HG02571 (cell line): Measurements from ENCODE around the gene ZNF512.
"Not testable (repeated sequence)": the region's sequence is repeated elsewhere in the genome, so short reads cannot be mapped to it uniquely, and the experiment has no call there.

Source experiments
- ATAC-seq: cut with Tn5 transposase; IDR thresholded peaks from one replicate; pipeline ENCODE4 v1.9.1; 2021; ENCODE audit warnings: mild to moderate bottlenecking, moderate library complexity; ENCODE audit not compliant: unreplicated experiment

The ZNF512 gene

GRCh38 chr2:27582695-27583389 is at the start of gene ZNF512:
ZNF512 (plus strand) TSS chr2:27583042; CDS start chr2:27583113, 71 bp downstream.
- peak; percentile 90 for ATAC-seq

- ATAC-seq, result no peak
These were observed 45.6 kb upstream of the ZNF512 start for GRCh38 chr2:27537287-27537686.

GRCh38 chr2:27538839-27539450 is 43.9 kb upstream of the ZNF512 start:
- not testable (repeated sequence) for ATAC-seq

- ATAC-seq, result not testable (repeated sequence)
These were observed 43.2 kb upstream of the ZNF512 start for GRCh38 chr2:27539649-27540048.

- no peak for ATAC-seq
These were observed 38.6 kb upstream of the ZNF512 start for GRCh38 chr2:27544143-27544821.

GRCh38 chr2:27545348-27546141 is 37.3 kb upstream of the ZNF512 start:
- no peak for ATAC-seq

GRCh38 chr2:27549303-27549702 is 33.5 kb upstream of the ZNF512 start:
- ATAC-seq, result no peak

GRCh38 chr2:27551514-27551913 is 31.3 kb upstream of the ZNF512 start:
- no peak for ATAC-seq

GRCh38 chr2:27552941-27553340 is 29.9 kb upstream of the ZNF512 start:
- no peak for ATAC-seq

- not testable (repeated sequence) for ATAC-seq
These were observed 28.4 kb upstream of the ZNF512 start for GRCh38 chr2:27554451-27554850.

- ATAC-seq, result no peak
These were observed 23.6 kb upstream of the ZNF512 start for GRCh38 chr2:27559228-27559627.

- no peak for ATAC-seq
These were observed 21.8 kb upstream of the ZNF512 start for GRCh38 chr2:27561060-27561459.

- ATAC-seq, result no peak
These were observed 16.2 kb upstream of the ZNF512 start for GRCh38 chr2:27566628-27567027.

GRCh38 chr2:27569398-27569797 is 13.4 kb upstream of the ZNF512 start:
- ATAC-seq, result no peak

- ATAC-seq, result no peak
These were observed 11.6 kb upstream of the ZNF512 start for GRCh38 chr2:27571197-27571596.

GRCh38 chr2:27571681-27572080 is 11.2 kb upstream of the ZNF512 start:
- no peak for ATAC-seq

GRCh38 chr2:27572439-27572838 is 10.4 kb upstream of the ZNF512 start:
- ATAC-seq, result no peak

GRCh38 chr2:27572998-27573429 is 9.8 kb upstream of the ZNF512 start:
- ATAC-seq, result no peak

- ATAC-seq, result no peak
These were observed 9.4 kb upstream of the ZNF512 start for GRCh38 chr2:27573452-27573851.

- no peak for ATAC-seq
These were observed 1.3 kb upstream of the ZNF512 start for GRCh38 chr2:27581417-27582128.
